ENCODE results near the gene SPEN.

The SPEN gene

GRCh38 chr1:15852828-15853302 is 5.4 kb downstream of the SPEN start:
- DNase-seq (ENCODE audit: low read depth), result no peak

- DNase-seq (ENCODE audit: low read depth), result no peak
Observed at GRCh38 chr1:15856888-15857287, 9.4 kb downstream of the SPEN start.

DNA sequence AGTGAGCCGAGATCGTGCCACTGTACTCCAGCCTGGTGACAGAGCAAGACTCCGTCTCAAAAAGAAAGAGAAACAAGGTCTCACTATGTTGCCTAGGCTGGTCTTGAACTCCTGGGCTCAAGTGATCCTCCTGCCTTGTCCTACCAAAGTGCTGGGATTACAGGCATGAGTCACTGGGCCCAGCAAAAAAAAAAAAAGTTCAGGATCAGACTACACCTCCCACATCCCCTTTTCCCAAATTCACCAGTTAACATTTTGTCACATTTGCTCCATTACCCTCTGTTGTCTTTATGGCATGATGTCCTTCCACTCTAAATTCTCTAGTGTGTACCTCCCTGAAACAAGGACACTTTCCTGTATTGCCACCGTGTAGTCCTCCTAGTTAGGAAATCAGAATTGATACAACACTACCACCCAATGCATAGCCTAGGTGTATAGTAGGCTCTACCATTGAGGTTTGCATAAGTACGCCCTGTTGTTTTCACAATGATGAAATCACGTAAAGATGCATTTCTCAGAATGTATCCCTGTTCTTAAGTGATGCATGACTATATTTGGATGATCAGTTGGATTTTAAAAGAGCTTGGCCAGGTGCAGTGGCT is 10.7 kb downstream of the SPEN start:
- DNase-seq (ENCODE audit: low read depth), result no peak

DNA sequence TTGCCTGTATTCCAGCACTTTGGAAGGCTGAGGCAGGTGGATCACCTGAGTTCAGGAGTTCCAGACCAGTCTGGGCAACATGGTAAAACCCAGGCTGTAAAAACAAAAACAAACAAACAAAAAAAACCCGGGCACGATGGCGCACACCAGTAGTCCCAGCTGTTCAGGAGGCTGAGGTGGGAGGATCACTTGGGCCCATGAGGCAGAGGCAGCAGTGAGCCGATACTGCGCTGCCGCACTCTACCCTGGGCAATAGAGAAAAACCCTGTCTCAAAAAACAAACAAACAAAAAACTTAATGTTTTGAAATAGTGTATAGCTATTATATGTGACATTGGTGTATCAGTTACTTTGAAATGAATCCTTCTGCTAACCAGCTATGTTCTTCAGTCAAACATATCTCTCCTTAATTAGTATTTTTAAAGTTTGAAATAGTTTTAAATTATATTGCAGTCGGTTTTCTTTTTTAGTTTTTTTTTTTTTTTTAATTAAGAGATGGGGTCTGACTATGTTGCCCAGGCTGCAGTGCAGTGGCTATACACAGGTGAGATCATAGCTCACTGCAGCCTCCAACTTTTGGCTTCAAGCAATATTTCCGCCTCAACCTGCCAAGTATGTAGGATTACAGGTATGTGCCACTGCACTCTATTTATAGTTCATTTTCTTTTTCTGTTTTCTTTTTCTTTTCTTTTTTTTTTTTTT is 11.3 kb downstream of the SPEN start:
- DNase-seq (ENCODE audit: low read depth), result no peak

GRCh38 chr1:15863156-15863901 is 15.8 kb downstream of the SPEN start:
- DNase-seq (ENCODE audit: low read depth), result no peak

GRCh38 chr1:15866721-15867201 is 19.3 kb downstream of the SPEN start:
- no peak for DNase-seq (ENCODE audit: low read depth)

DNA sequence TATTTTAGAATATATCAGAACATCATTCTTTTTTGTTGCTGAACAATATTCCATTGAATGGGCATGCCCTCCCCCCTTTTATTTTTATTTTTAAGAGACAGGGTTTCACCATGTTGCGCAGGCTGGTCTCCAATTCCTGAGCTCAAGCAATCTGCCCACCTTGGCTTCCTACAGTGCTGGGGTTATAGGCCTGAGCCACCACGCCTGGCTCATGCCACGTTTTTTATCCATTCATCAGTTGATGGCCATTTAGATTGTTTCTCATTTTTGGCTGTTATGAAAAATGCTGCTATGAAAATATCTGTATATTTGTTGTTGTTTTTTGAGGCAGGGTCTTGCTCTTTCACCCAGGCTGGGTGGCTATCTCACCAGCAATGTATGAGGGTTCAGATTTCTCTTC is 19.8 kb downstream of the SPEN start:
- no peak for DNase-seq (ENCODE audit: low read depth)

DNA sequence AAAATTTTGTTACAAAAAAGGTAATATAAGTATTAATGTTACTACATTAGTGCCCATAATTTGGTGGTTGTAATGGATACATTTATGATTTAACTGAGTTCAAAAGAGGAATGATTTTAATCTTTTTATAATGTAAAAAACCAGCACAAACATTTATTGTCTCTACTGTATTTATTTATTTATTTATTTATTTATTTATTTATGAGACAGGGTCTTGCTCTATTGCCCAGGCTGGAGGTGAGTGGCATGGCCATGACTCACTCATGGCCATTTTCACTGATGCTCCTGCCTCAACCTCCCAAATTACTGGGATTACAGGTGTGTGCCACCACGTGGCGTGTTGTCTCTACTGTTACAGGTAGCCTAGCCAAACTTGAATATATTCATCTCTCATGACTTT is 21.9 kb downstream of the SPEN start:
- no peak for DNase-seq (ENCODE audit: low read depth)

GRCh38 chr1:15870421-15870820 is 22.9 kb downstream of the SPEN start:
- DNase-seq (ENCODE audit: low read depth), result peak; percentile 30

DNA sequence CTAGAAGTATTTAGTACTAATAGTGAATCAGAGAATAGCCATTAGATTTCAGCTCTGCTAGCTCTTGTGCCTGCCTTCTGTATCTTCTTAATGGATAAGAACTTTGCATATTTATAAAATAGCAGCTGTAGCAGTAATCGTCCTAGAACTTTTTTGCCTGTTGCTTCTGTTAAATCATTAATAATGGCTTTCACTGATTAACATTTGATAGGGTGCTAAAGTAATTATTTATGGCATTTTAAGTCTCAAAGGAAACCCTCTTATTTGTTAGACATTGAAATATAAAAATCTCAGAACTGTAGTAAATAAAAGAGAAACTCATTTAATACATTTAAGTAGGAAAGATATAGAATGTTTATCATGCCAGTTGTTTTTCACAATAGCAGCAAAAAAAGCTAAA is 27.0 kb downstream of the SPEN start:
- no peak for DNase-seq (ENCODE audit: low read depth)

GRCh38 chr1:15876357-15877055 is 29.0 kb downstream of the SPEN start:
- DNase-seq (ENCODE audit: low read depth), result peak; percentile 13

DNA sequence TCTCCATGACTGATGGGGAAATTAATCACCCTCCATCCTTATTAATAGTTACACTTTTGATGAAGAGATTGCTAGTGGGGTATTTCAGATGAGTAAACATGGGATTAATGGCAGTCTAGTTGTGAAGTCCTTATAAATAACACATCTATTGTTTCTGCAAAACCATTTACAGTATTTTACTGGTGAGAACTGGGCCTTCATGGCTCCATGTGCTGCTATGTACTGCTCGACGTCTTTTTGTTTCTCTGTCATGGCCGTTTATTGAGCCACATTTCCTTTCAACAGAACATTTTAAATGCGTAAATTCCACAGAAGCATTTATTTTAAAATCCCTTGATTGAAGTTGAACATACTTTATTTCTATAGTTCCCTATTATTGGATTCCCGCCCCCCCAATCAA is 34.5 kb downstream of the SPEN start:
- no peak for DNase-seq (ENCODE audit: low read depth)

GRCh38 chr1:15882665-15883064 is 35.2 kb downstream of the SPEN start:
- peak; percentile 46 for DNase-seq (ENCODE audit: low read depth)

- DNase-seq (ENCODE audit: low read depth), result no peak
Observed at GRCh38 chr1:15883326-15883725, 35.8 kb downstream of the SPEN start.

DNA sequence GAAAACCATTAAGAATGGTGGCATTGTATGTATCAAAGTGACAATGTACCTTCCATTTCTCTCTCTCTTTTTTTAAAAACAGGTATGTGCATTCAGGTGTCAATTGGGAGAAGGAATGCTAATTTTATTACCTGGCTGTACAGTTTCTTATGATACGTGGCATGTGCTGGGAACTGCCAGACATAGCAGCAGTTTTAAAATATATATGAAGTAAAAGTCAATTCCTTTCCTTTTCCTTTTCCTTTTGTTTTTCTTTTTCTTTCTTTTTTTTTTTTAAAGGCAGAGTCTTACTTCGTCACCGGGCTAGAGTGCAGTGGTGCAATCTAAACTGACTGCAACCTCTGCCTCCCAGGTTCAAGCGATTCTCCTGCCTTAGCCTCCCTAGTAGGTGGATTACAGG is 37.0 kb downstream of the SPEN start:
- DNase-seq (ENCODE audit: low read depth), result no peak

GRCh38 chr1:15885269-15885668 is 37.8 kb downstream of the SPEN start:
- no peak for DNase-seq (ENCODE audit: low read depth)

- peak; percentile 86 for DNase-seq (ENCODE audit: low read depth)
Observed at GRCh38 chr1:15885701-15886610, 38.4 kb downstream of the SPEN start.

GRCh38 chr1:15886611-15887167 is 39.2 kb downstream of the SPEN start:
- no peak for DNase-seq (ENCODE audit: low read depth)

GRCh38 chr1:15892857-15893599 is 45.5 kb downstream of the SPEN start:
- peak; percentile 79 for DNase-seq (ENCODE audit: low read depth)

DNA sequence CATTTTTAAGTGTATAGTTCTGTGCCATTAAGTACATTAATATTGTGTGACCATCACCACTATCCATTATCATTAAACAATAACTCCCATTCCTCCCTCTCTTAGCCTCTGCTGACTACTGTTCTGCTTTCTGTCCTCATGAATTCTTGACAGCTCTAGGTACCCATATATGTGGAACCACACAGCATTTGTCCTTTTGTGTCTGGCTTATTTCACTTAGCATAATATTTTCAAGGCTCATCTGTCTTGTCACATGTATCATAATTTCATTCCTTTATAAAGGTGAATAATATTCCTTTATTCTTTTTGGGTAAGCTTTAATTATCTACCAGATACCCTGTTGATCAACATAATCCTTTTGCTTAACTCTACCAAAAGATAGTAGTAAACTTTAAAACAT is 47.7 kb downstream of the SPEN start:
- no peak for DNase-seq (ENCODE audit: low read depth)

Measured in ELR (cell line).